ENCODE results near the gene ZCCHC9.

The ZCCHC9 gene

GRCh38 chr5:81350507-81350906 is 49.1 kb downstream of the ZCCHC9 start:
- Histone ChIP-seq H3K9me2 (replicated peaks; ENCODE audit: low read depth, low read length) (no peaks in the 10 kb centered on the region), H3K36me3 (ENCODE audit: insufficient read depth, low read length) (no peaks in the 10 kb centered on the region), H3K9ac (ENCODE audit: low read depth, low read length, poor library complexity, severe bottlenecking) (no peak overlapping the region), H3F3A (ENCODE audit: low read depth) (no peaks in the 10 kb centered on the region), H3K9me3 (ENCODE audit: insufficient read depth, low read depth, low read length) (no peaks in the 10 kb centered on the region), H4K20me1 (ENCODE audit: insufficient read depth, low read length, poor library complexity, severe bottlenecking) (no peaks in the 10 kb centered on the region), H2AFZ (ENCODE audit: low read length) (no peak overlapping the region), H3K4me2 (ENCODE audit: low read depth, low read length, poor library complexity, severe bottlenecking) (no peak overlapping the region), H3K4me1 (ENCODE audit: insufficient read depth, low read length, poor library complexity, severe bottlenecking) (no peaks in the 10 kb centered on the region), H3K27me3 (ENCODE audit: insufficient read depth, low read length, poor library complexity, severe bottlenecking) (no peaks in the 10 kb centered on the region), H3K79me2 (ENCODE audit: insufficient read depth, low read length) (no peaks in the 10 kb centered on the region), H3K4me3 (ENCODE audit: low read length, poor library complexity, severe bottlenecking) (no peak overlapping the region)
- TF ChIP-seq CTCF (conservative IDR thresholded peaks at IDR 0.05; ENCODE audit: low read length) (no peak), EZH2phosphoT487 (IDR thresholded peaks at IDR 0.05; ENCODE audit: borderline replicate concordance) (no peak)

- H3K79me2 ChIP-seq (ENCODE audit: insufficient read depth, low read length) = no peaks in the 10 kb centered on the region
- no peaks in the 10 kb centered on the region for H3K36me3 ChIP-seq (ENCODE audit: insufficient read depth, low read length)
- no peaks in the 10 kb centered on the region for H3K9me3 ChIP-seq (ENCODE audit: insufficient read depth, low read depth, low read length)
- no peak for TF ChIP-seq EZH2phosphoT487 (IDR thresholded peaks at IDR 0.05; ENCODE audit: borderline replicate concordance)
- TF ChIP-seq CTCF (conservative IDR thresholded peaks at IDR 0.05; ENCODE audit: low read length) = no peak
- no peaks in the 10 kb centered on the region for H4K20me1 ChIP-seq (ENCODE audit: insufficient read depth, low read length, poor library complexity, severe bottlenecking)
- no peak overlapping the region for H3K9ac ChIP-seq (ENCODE audit: low read depth, low read length, poor library complexity, severe bottlenecking)
- H3K27me3 ChIP-seq (ENCODE audit: insufficient read depth, low read length, poor library complexity, severe bottlenecking) = no peaks in the 10 kb centered on the region
- H2AFZ ChIP-seq (ENCODE audit: low read length) = no peak overlapping the region
- H3K4me1 ChIP-seq (ENCODE audit: insufficient read depth, low read length, poor library complexity, severe bottlenecking) = no peaks in the 10 kb centered on the region
- no peaks in the 10 kb centered on the region for H3K9me2 ChIP-seq (replicated peaks; ENCODE audit: low read depth, low read length)
- H3K4me3 ChIP-seq (ENCODE audit: low read length, poor library complexity, severe bottlenecking) = no peak overlapping the region
- H3K4me2 ChIP-seq (ENCODE audit: low read depth, low read length, poor library complexity, severe bottlenecking) = no peak overlapping the region
- H3F3A ChIP-seq (ENCODE audit: low read depth) = no peaks in the 10 kb centered on the region
Observed at GRCh38 chr5:81353189-81353588, 51.8 kb downstream of the ZCCHC9 start.

- Histone ChIP-seq H3K79me2 (ENCODE audit: insufficient read depth, low read length) (no peaks in the 10 kb centered on the region), H3K4me2 (ENCODE audit: low read depth, low read length, poor library complexity, severe bottlenecking) (no peak overlapping the region), H3K9me3 (ENCODE audit: insufficient read depth, low read depth, low read length) (no peaks in the 10 kb centered on the region), H3F3A (ENCODE audit: low read depth) (no peaks in the 10 kb centered on the region), H3K36me3 (ENCODE audit: insufficient read depth, low read length) (no peaks in the 10 kb centered on the region), H3K9me2 (replicated peaks; ENCODE audit: low read depth, low read length) (no peaks in the 10 kb centered on the region), H2AFZ (ENCODE audit: low read length) (no peak overlapping the region), H4K20me1 (ENCODE audit: insufficient read depth, low read length, poor library complexity, severe bottlenecking) (no peaks in the 10 kb centered on the region), H3K9ac (ENCODE audit: low read depth, low read length, poor library complexity, severe bottlenecking) (no peak overlapping the region), H3K4me1 (ENCODE audit: insufficient read depth, low read length, poor library complexity, severe bottlenecking) (no peaks in the 10 kb centered on the region), H3K4me3 (ENCODE audit: low read length, poor library complexity, severe bottlenecking) (no peak overlapping the region), H3K27me3 (ENCODE audit: insufficient read depth, low read length, poor library complexity, severe bottlenecking) (no peaks in the 10 kb centered on the region)
- TF ChIP-seq CTCF (conservative IDR thresholded peaks at IDR 0.05; ENCODE audit: low read length) = no peak
- no peak for TF ChIP-seq EZH2phosphoT487 (IDR thresholded peaks at IDR 0.05; ENCODE audit: borderline replicate concordance)
Observed at GRCh38 chr5:81354093-81354492, 52.7 kb downstream of the ZCCHC9 start.

Data from Loucy (cell line).